Measurements from ENCODE around the gene BACH2.

The BACH2 gene

DNA sequence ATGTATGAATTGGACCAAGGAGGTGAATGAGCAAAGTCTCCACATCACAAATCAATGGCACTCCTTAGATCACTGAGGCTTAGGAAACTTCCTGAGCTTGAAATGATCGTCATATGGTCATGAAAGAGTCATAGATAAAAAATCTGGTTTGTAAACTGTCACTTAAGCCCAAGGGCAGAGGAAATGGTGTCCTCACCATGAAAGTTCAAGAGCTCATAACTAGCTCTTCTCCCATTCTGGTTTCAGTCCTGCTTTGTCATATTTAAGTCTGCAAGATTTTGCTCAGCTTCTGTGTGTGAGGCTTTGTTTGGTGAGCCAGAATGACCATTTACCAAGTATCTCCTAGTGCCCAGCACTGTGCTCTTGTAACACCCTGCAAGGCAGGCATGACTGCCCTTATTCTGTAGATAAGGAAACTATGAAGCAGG lies 341.9 kb downstream of the BACH2 start:
- Mint-ChIP-seq H3K27ac (no peak overlapping the region), H3K9me3 (no peaks in the 10 kb centered on the region)

GRCh38 chr6:89952686-89953085 lies 344.0 kb downstream of the BACH2 start:
- Mint-ChIP-seq H3K36me3 (ENCODE audit: low read depth) (peaks cover 18% of the 10 kb centered on the region), H3K4me1 (peaks cover 54% of the 10 kb centered on the region), H3K27ac (no peak overlapping the region), H3K27me3 (ENCODE audit: low read depth, poor library complexity) (peaks cover 3% of the 10 kb centered on the region), H3K9me3 (no peaks in the 10 kb centered on the region), H3K4me3 (no peak overlapping the region)
- no peak for TF ChIP-seq CTCF (IDR thresholded peaks at IDR 0.05)
- DNase-seq = no peak

More for the DNA sequence above, 341.9 kb downstream of the BACH2 start:
- Mint-ChIP-seq H3K4me3 (no peak overlapping the region), H3K4me1 (peaks cover 64% of the 10 kb centered on the region), H3K27me3 (ENCODE audit: low read depth, poor library complexity) (peaks cover 5% of the 10 kb centered on the region), H3K36me3 (ENCODE audit: low read depth) (peaks cover 12% of the 10 kb centered on the region)
- DNase-seq = no peak
- TF ChIP-seq CTCF (IDR thresholded peaks at IDR 0.05) = no peak

DNA sequence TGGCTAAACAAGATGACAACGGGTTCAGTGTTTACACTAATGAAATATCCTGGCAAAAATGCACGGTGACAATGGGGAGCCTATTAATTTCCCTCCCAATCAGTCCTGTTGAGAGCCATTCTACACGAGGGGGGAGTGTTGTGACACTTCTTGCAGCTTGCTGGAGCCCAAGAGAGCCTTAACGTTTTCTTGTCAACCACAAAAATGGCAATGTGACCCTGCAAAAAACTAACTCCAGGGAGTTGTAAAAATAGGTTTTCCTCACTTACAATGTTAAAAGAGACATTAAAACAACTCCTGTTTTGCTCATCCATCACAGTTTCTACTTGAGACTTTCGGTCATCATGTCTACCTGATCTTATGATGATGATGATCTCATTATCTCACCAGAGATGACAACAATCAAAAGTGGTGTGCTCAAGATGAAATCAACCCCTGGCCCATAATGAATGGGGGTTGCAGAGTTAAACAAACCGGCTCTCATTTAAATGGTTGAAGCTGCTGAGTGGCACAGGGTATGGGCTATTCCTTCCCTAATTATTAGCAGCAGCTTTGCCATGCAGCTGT lies 344.5 kb downstream of the BACH2 start:
- H3K27me3 Mint-ChIP-seq (ENCODE audit: low read depth, poor library complexity) = peaks cover 3% of the 10 kb centered on the region
- no peaks in the 10 kb centered on the region for H3K9me3 Mint-ChIP-seq
- H3K36me3 Mint-ChIP-seq (ENCODE audit: low read depth) = peaks cover 20% of the 10 kb centered on the region
- peaks cover 54% of the 10 kb centered on the region for H3K4me1 Mint-ChIP-seq
- H3K27ac Mint-ChIP-seq = peak overlapping the region; percentile 66
- H3K4me3 Mint-ChIP-seq = no peak overlapping the region
- DNase-seq = no peak
- no peak for TF ChIP-seq CTCF (IDR thresholded peaks at IDR 0.05)

DNA sequence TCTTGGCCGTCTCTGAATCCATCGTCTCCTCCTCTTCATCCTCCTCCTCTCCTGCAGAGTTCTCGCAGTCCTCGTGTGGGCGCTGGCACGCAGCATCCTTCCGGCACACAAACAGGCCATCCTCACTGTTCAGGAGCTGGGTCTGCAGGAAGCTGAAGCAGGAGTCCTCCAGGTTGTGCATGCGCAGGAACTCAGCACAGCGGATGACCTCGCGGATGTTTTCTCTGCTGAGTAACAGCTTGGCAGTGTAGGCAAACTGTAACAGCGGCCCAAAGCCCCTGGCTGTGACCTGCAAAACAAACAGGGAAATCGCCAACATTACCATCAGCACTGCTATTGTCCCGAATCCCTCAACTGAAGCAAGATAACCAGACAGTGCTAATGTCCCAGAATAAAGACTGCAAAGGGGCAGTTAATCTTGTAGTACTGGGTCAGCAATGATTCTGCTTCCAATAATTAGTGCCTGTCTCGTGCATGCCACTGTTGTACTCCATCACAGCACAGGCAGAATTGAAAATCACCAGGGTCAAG lies 345.0 kb downstream of the BACH2 start:
- H3K9me3 Mint-ChIP-seq = no peaks in the 10 kb centered on the region
- peak; percentile 20 for DNase-seq
- peaks cover 3% of the 10 kb centered on the region for H3K27me3 Mint-ChIP-seq (ENCODE audit: low read depth, poor library complexity)
- peaks cover 26% of the 10 kb centered on the region for H3K36me3 Mint-ChIP-seq (ENCODE audit: low read depth)
- H3K4me3 Mint-ChIP-seq = no peak overlapping the region
- peak overlapping the region; percentile 66 for H3K27ac Mint-ChIP-seq
- no peak for TF ChIP-seq CTCF (IDR thresholded peaks at IDR 0.05)
- H3K4me1 Mint-ChIP-seq = peaks cover 54% of the 10 kb centered on the region

GRCh38 chr6:89950879-89951391 lies 345.7 kb downstream of the BACH2 start:
- no peak for TF ChIP-seq CTCF (IDR thresholded peaks at IDR 0.05)
- Mint-ChIP-seq H3K36me3 (ENCODE audit: low read depth) (peaks cover 29% of the 10 kb centered on the region), H3K4me1 (peaks cover 47% of the 10 kb centered on the region), H3K27ac (no peak overlapping the region), H3K4me3 (no peak overlapping the region), H3K27me3 (ENCODE audit: low read depth, poor library complexity) (peaks cover 3% of the 10 kb centered on the region), H3K9me3 (no peaks in the 10 kb centered on the region)
- DNase-seq = no peak

- no peak for DNase-seq
- Mint-ChIP-seq H3K4me1 (peaks cover 46% of the 10 kb centered on the region), H3K36me3 (ENCODE audit: low read depth) (peaks cover 34% of the 10 kb centered on the region), H3K27ac (no peak overlapping the region), H3K4me3 (no peak overlapping the region), H3K27me3 (ENCODE audit: low read depth, poor library complexity) (peaks cover 3% of the 10 kb centered on the region), H3K9me3 (no peaks in the 10 kb centered on the region)
- no peak for TF ChIP-seq CTCF (IDR thresholded peaks at IDR 0.05)
Measured at GRCh38 chr6:89950446-89950845, 346.2 kb downstream of the BACH2 start.

Measured in nephron progenitor cell (in vitro differentiated cells).